ENCODE results near the gene SLC46A3. TPM values are rescaled to one million over a fixed set of nuclear protein-coding genes. Genes with fewer than 3 reads are reported as not detected.
A peak's percentile ranks its signal among the peaks of the same experiment; 100 is the strongest.

Gene SLC46A3
- total RNA-seq, 1 experiment from 2014 or later: 0.84 TPM

DNA sequence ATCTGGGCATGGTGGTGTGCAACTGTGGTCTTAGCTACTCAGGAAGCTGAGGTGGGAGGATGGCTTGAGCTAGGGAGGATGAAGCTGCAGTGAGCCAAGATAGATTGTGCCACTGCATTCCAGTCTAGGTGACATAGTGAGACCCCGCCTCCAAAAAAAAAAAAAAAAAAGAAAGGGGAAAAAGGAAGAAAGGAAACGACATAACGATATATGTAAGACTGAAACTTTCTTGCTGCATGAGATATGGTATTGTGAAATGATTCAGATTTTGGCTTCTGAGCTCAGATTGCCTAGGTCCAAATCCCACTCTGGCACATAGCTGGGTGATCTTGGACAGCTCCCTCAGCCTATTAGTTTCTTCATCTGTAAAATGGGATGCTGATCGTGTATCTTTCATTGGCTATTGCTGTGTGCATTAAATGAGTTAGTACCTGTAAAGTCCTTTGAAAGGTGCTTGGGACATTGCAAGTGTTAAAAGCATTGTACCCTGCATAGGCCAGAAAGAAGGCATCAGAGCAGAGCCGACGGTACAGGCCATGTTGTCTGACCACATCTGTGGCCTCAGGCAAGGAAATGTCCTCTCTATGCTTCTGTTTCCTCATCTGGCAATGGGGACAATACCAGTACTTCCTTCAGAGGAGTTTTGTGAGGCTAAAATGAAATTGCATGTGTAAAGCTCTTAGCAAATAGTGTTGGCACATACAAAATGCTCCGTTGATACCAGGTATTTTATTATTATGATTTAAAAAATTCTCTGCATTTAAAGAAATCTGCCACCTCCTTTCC is 32.6 kb upstream of the SLC46A3 start:
- Histone ChIP-seq H3K79me2 (ENCODE audit: low read length) (no peaks in the 10 kb centered on the region), H3F3A (ENCODE audit: low read length, unreplicated experiment) (no peaks in the 10 kb centered on the region), H3K4me2 (ENCODE audit: low read length) (peak overlapping the region; percentile 35; the same call in 1 of the 2 replicates), H3K4me3 (ENCODE audit: low read length) (no peak overlapping the region), H3K36me3 (ENCODE audit: low read depth, low read length) (no peaks in the 10 kb centered on the region), H3K27ac (ENCODE audit: low read length) (peak overlapping the region; percentile 41; the same call in 1 of the 2 replicates), H2AFZ (ENCODE audit: low read length) (no peak overlapping the region), H3K9ac (ENCODE audit: low read length) (no peak overlapping the region), H3K9me2 (replicated peaks; ENCODE audit: low read length) (no peaks in the 10 kb centered on the region), H3K27me3 (ENCODE audit: low read length) (no peaks in the 10 kb centered on the region), H3K9me3 (ENCODE audit: low read length) (no peaks in the 10 kb centered on the region), H3K4me1 (ENCODE audit: insufficient read depth, low read length) (peaks cover 26% of the 10 kb centered on the region), H4K20me1 (ENCODE audit: low read length) (no peaks in the 10 kb centered on the region)
- intact Hi-C loops (cut with micrococcal nuclease): loop anchor here (5.0 kb wide), 3 partner anchors 34 to 74 kb away; partner anchors contain the start of gene SLC46A3
- ChIA-PET POLR2A (ENCODE audit: unreplicated experiment) (no interaction called here), CTCF (no interaction called here)
- ATAC-seq (no peak), DNase-seq (no peak)
- BruUV-seq (replicated peaks): no TSS peak
- TF ChIP-seq, protein P1, sequence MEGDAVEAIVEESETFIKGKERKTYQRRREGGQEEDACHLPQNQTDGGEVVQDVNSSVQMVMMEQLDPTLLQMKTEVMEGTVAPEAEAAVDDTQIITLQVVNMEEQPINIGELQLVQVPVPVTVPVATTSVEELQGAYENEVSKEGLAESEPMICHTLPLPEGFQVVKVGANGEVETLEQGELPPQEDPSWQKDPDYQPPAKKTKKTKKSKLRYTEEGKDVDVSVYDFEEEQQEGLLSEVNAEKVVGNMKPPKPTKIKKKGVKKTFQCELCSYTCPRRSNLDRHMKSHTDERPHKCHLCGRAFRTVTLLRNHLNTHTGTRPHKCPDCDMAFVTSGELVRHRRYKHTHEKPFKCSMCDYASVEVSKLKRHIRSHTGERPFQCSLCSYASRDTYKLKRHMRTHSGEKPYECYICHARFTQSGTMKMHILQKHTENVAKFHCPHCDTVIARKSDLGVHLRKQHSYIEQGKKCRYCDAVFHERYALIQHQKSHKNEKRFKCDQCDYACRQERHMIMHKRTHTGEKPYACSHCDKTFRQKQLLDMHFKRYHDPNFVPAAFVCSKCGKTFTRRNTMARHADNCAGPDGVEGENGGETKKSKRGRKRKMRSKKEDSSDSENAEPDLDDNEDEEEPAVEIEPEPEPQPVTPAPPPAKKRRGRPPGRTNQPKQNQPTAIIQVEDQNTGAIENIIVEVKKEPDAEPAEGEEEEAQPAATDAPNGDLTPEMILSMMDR (conservative IDR thresholded peaks at IDR 0.05; ENCODE audit: low read depth, low read length): no peak
- TF ChIP-seq EZH2 (IDR thresholded peaks at IDR 0.05; ENCODE audit: low read length, unreplicated experiment) (no peak), EZH2phosphoT487 (IDR thresholded peaks at IDR 0.05; ENCODE audit: borderline replicate concordance, low read length) (no peak)

DNA sequence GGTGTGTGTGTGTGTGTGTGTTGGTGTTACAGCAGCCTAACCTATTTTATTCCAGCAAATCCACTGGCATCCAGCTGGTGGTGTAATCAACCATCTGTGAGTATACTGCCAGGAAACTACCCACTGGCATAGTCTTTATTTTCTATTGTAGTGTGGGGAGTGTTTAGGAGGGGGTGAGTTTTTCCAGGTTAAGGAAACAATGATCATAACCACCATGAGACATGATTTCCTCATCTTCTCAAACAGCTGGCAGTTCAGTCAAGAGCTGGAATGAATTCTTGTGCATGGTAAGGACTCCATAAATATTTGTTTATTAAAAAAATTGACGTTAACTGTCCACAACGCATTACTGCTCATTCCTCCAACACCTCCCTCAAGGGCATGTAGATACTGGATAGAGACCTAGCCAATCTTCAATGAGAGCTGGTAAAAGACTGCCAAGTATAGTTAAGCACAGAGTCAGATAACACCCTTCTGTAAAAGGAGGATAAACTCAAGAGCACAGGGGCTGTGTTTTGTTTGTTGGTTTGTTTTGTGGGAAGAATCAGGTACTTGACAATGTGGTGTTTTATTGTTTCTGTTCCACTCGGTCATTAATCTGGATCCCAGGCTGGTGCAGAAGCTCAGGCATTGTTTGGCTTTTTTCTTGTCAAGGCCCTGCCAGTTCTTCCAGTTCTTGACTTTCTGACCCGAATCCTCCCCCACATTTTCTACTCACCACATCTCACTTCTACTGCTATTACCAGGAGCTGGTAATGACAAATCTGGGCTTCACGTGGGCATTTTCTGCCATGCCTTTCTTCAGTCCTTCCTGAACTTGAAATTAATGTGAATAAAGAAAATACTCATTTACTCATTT is 31.6 kb upstream of the SLC46A3 start:
- Histone ChIP-seq H2AFZ (ENCODE audit: low read length) (no peak overlapping the region), H4K20me1 (ENCODE audit: low read length) (no peaks in the 10 kb centered on the region), H3K79me2 (ENCODE audit: low read length) (no peaks in the 10 kb centered on the region), H3K36me3 (ENCODE audit: low read depth, low read length) (no peaks in the 10 kb centered on the region), H3F3A (ENCODE audit: low read length, unreplicated experiment) (no peaks in the 10 kb centered on the region), H3K4me3 (ENCODE audit: low read length) (no peak overlapping the region), H3K27ac (ENCODE audit: low read length) (peak overlapping the region; percentile 41), H3K4me2 (ENCODE audit: low read length) (peak overlapping the region; percentile 35), H3K4me1 (ENCODE audit: insufficient read depth, low read length) (peaks cover 26% of the 10 kb centered on the region), H3K9me2 (replicated peaks; ENCODE audit: low read length) (no peaks in the 10 kb centered on the region), H3K27me3 (ENCODE audit: low read length) (no peaks in the 10 kb centered on the region), H3K9ac (ENCODE audit: low read length) (no peak overlapping the region), H3K9me3 (ENCODE audit: low read length) (no peaks in the 10 kb centered on the region)
- POLR2A ChIA-PET (ENCODE audit: unreplicated experiment): no interaction called here
- TF ChIP-seq EZH2 (IDR thresholded peaks at IDR 0.05; ENCODE audit: low read length, unreplicated experiment) (no peak), EZH2phosphoT487 (IDR thresholded peaks at IDR 0.05; ENCODE audit: borderline replicate concordance, low read length) (no peak)
- TF ChIP-seq, protein P1 (conservative IDR thresholded peaks at IDR 0.05; ENCODE audit: low read depth, low read length): no peak
- ATAC-seq (peak; percentile 32), DNase-seq (peak; percentile 59)
- CTCF ChIA-PET: interaction anchor here (0.6 kb wide), 1 partner anchor 46 kb away, joined by 3 read pairs; no protein-coding TSS in a partner anchor
- intact Hi-C loops (cut with micrococcal nuclease): loop anchor here (5.0 kb wide), 3 partner anchors 33 to 73 kb away; partner anchors contain the start of gene SLC46A3
- no TSS peak for BruUV-seq (replicated peaks)

Measured in PC-3 (cell line).